Measurements from ENCODE around the gene GATAD2B.
A peak's percentile ranks its signal among the peaks of the same experiment; 100 is the strongest.

The GATAD2B gene

DNA sequence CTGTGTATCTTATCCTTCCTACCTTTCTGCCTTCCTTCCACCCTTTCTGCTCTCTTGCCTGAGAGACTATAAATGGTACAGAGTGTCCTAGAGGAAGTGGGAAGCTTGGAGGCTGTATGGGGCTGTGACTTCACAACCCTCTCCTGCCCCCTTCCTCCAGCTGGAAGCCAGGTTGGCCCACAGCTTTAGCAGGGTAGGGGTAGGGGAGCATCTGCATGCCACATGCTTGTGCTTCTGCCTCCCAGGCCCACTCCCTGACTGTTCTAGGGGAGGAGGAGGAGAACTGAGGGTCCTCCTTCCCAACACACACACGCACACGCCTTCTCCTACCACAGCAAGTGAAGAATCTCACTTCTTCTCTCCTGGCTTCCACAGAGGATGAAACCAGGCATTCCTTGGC lies 151.5 kb downstream of the GATAD2B start:
- peak overlapping the region; percentile 52 for H3K4me2 ChIP-seq (ENCODE audit: low read depth, low read length, poor library complexity, severe bottlenecking)
- no peaks in the 10 kb centered on the region for H3K9me2 ChIP-seq (replicated peaks; ENCODE audit: low read depth, low read length)
- H3K4me3 ChIP-seq (ENCODE audit: low read length, poor library complexity, severe bottlenecking) = peak overlapping the region; percentile 2
- H2AFZ ChIP-seq (ENCODE audit: low read length) = no peak overlapping the region
- peaks cover 17% of the 10 kb centered on the region for H3K4me1 ChIP-seq (ENCODE audit: insufficient read depth, low read length, poor library complexity, severe bottlenecking)
- H3K36me3 ChIP-seq (ENCODE audit: insufficient read depth, low read length) = peaks cover 27% of the 10 kb centered on the region; the same call in 1 of the 2 replicates
- no peaks in the 10 kb centered on the region; the same call in 1 of the 2 replicates for H3F3A ChIP-seq (ENCODE audit: low read depth)
- peak overlapping the region; percentile 60 for H3K9ac ChIP-seq (ENCODE audit: low read depth, low read length, poor library complexity, severe bottlenecking)
- H3K9me3 ChIP-seq (ENCODE audit: insufficient read depth, low read depth, low read length) = no peaks in the 10 kb centered on the region
- no peaks in the 10 kb centered on the region for H3K79me2 ChIP-seq (ENCODE audit: insufficient read depth, low read length)
- no peaks in the 10 kb centered on the region for H3K27me3 ChIP-seq (ENCODE audit: insufficient read depth, low read length, poor library complexity, severe bottlenecking)
- no peaks in the 10 kb centered on the region for H4K20me1 ChIP-seq (ENCODE audit: insufficient read depth, low read length, poor library complexity, severe bottlenecking)
- no peak for TF ChIP-seq EZH2phosphoT487 (IDR thresholded peaks at IDR 0.05; ENCODE audit: borderline replicate concordance)
- TF ChIP-seq, protein P1, sequence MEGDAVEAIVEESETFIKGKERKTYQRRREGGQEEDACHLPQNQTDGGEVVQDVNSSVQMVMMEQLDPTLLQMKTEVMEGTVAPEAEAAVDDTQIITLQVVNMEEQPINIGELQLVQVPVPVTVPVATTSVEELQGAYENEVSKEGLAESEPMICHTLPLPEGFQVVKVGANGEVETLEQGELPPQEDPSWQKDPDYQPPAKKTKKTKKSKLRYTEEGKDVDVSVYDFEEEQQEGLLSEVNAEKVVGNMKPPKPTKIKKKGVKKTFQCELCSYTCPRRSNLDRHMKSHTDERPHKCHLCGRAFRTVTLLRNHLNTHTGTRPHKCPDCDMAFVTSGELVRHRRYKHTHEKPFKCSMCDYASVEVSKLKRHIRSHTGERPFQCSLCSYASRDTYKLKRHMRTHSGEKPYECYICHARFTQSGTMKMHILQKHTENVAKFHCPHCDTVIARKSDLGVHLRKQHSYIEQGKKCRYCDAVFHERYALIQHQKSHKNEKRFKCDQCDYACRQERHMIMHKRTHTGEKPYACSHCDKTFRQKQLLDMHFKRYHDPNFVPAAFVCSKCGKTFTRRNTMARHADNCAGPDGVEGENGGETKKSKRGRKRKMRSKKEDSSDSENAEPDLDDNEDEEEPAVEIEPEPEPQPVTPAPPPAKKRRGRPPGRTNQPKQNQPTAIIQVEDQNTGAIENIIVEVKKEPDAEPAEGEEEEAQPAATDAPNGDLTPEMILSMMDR (conservative IDR thresholded peaks at IDR 0.05; ENCODE audit: low read length) = no peak

DNA sequence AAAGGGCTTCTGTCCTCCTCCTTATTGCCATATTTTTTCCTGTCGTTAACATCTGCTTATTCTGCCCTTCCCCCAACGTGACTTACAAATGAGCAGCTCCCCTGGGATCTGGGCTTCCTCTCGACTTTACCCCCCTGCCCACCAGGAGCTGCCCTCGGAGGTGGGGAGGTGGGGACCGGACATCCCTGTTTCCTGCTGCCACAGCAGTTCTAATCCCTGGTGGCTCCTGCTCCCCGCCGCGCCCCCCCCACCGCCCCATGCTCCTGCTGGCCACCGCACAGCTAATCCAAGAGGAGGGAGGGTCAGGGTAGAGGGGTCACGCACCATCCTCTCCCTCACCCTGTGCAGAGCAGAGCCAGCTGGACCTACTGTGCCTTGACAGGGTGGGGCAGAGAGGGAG lies 152.0 kb downstream of the GATAD2B start:
- no peaks in the 10 kb centered on the region for H3K27me3 ChIP-seq (ENCODE audit: insufficient read depth, low read length, poor library complexity, severe bottlenecking)
- H3K9me3 ChIP-seq (ENCODE audit: insufficient read depth, low read depth, low read length) = no peaks in the 10 kb centered on the region
- H2AFZ ChIP-seq (ENCODE audit: low read length) = no peak overlapping the region
- TF ChIP-seq, protein P1 (conservative IDR thresholded peaks at IDR 0.05; ENCODE audit: low read length) = no peak
- no peak for TF ChIP-seq EZH2phosphoT487 (IDR thresholded peaks at IDR 0.05; ENCODE audit: borderline replicate concordance)
- no peaks in the 10 kb centered on the region for H3K79me2 ChIP-seq (ENCODE audit: insufficient read depth, low read length)
- H3K36me3 ChIP-seq (ENCODE audit: insufficient read depth, low read length) = peaks cover 27% of the 10 kb centered on the region; the same call in 1 of the 2 replicates
- H3K4me2 ChIP-seq (ENCODE audit: low read depth, low read length, poor library complexity, severe bottlenecking) = peak overlapping the region; percentile 52
- H3K4me3 ChIP-seq (ENCODE audit: low read length, poor library complexity, severe bottlenecking) = peak overlapping the region; percentile 2
- H4K20me1 ChIP-seq (ENCODE audit: insufficient read depth, low read length, poor library complexity, severe bottlenecking) = no peaks in the 10 kb centered on the region
- H3K9me2 ChIP-seq (replicated peaks; ENCODE audit: low read depth, low read length) = no peaks in the 10 kb centered on the region
- H3K4me1 ChIP-seq (ENCODE audit: insufficient read depth, low read length, poor library complexity, severe bottlenecking) = peaks cover 17% of the 10 kb centered on the region
- no peaks in the 10 kb centered on the region; the same call in 1 of the 2 replicates for H3F3A ChIP-seq (ENCODE audit: low read depth)
- peak overlapping the region; percentile 60 for H3K9ac ChIP-seq (ENCODE audit: low read depth, low read length, poor library complexity, severe bottlenecking)

DNA sequence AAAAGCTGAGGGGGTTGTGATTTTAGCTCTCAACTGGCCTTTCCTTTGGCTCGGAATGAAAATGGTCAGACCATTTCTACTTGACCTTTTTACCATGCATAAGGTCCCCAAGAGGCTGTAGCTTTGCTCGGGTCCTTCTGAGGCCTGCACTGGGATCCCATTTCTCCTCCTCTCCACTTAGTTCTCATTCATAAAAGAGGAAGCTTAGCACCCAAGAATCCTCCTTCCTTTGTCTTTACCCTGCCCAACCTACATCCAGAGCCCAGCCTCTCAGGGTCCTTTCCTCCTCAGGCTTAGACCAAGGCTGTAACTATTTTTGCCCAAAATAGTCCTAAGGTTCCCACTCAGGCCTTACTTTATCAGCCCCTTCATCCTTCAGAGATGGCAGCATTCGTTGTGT lies 153.6 kb downstream of the GATAD2B start:
- Histone ChIP-seq H3K4me1 (ENCODE audit: insufficient read depth, low read length, poor library complexity, severe bottlenecking) (peaks cover 17% of the 10 kb centered on the region), H3K9me3 (ENCODE audit: insufficient read depth, low read depth, low read length) (no peaks in the 10 kb centered on the region), H3K36me3 (ENCODE audit: insufficient read depth, low read length) (peaks cover 32% of the 10 kb centered on the region; the same call in 1 of the 2 replicates), H3K27me3 (ENCODE audit: insufficient read depth, low read length, poor library complexity, severe bottlenecking) (no peaks in the 10 kb centered on the region), H3K4me2 (ENCODE audit: low read depth, low read length, poor library complexity, severe bottlenecking) (no peak overlapping the region), H4K20me1 (ENCODE audit: insufficient read depth, low read length, poor library complexity, severe bottlenecking) (no peaks in the 10 kb centered on the region), H2AFZ (ENCODE audit: low read length) (no peak overlapping the region), H3F3A (ENCODE audit: low read depth) (no peaks in the 10 kb centered on the region; the same call in 1 of the 2 replicates), H3K4me3 (ENCODE audit: low read length, poor library complexity, severe bottlenecking) (no peak overlapping the region), H3K79me2 (ENCODE audit: insufficient read depth, low read length) (no peaks in the 10 kb centered on the region), H3K9ac (ENCODE audit: low read depth, low read length, poor library complexity, severe bottlenecking) (no peak overlapping the region), H3K9me2 (replicated peaks; ENCODE audit: low read depth, low read length) (no peaks in the 10 kb centered on the region)
- TF ChIP-seq, protein P1 (conservative IDR thresholded peaks at IDR 0.05; ENCODE audit: low read length) = no peak
- no peak for TF ChIP-seq EZH2phosphoT487 (IDR thresholded peaks at IDR 0.05; ENCODE audit: borderline replicate concordance)

Data from Loucy (cell line).